Stimulated activated CD4-positive, alpha-beta T cell treated with anti-CD3 and anti-CD28 coated beads, Interleukin-4, amount 100 ng/mL, for 48 hours (primary cell): ENCODE results near the gene RBMS3.
"Not testable (repeated sequence)": the region's sequence is repeated elsewhere in the genome, so short reads cannot be mapped to it uniquely, and the experiment has no call there.

ENCODE experiments used
- DNase-seq, 2 donors: peaks; one replicate each; pipeline ENCODE4 v3.0.0-alpha.2; 2020; ENCODE audit warnings: low read depth in 2 of 2

The RBMS3 gene

GRCh38 chr3:29280404-29281093 is at the start of gene RBMS3:
Gene RBMS3, plus strand, starts transcription at chr3:29281071.
- no peak for DNase-seq

DNA sequence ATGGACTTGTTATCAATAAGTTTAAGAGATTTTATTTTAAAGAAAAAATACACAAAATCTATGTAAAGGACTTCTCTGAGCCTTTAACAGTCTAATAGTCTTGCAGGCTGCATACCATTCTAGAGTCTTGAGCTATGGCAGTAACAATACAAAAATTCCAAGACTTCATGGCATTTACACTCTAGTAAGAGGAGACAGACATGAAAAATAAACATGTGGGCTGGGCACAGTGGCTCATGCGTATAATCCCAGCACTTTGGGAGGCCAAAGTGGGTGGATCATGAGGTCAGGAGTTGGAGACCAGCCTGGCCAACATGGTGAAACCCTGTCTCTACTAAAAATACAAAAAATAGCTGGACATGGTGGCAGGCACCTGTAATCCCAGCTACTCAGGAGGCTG is 47.7 kb upstream of the RBMS3 start:
- not testable (repeated sequence) for DNase-seq

DNA sequence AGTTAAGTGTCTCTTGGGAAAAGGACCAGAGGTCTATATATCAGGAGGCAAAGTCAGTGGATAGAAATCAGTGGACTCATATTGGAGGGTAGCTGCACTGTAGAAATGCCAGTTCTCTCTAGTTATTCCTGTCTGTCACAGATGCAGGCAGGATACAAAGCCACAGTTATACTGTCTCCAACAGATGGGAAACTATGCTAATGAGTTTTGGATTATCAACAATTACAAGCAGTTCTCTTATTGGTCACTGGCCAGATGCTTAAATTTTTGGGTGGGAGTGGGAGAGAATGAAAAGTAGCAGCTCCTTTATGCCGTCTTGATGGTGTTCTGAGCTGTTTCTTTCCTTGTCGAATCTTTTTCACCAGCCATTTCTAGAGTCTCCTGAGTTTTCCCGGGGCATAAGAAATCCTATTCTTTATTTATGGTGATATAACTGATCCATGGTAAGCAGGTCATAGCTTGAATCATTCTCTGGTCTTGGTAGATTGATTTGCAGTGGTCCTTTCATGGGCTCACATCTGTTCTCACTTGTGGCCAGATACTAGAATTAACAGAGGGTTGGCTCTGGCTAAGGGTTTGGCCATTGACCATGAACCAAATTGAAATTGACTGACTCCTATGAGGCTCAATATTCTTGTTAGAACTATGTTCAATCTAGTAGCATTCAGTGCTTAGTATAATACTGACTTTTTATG is 44.6 kb upstream of the RBMS3 start:
- DNase-seq: no peak

- no peak for DNase-seq
Measured at GRCh38 chr3:29239376-29239775, 41.5 kb upstream of the RBMS3 start.

GRCh38 chr3:29240248-29240647 is 40.6 kb upstream of the RBMS3 start:
- DNase-seq: no peak

DNA sequence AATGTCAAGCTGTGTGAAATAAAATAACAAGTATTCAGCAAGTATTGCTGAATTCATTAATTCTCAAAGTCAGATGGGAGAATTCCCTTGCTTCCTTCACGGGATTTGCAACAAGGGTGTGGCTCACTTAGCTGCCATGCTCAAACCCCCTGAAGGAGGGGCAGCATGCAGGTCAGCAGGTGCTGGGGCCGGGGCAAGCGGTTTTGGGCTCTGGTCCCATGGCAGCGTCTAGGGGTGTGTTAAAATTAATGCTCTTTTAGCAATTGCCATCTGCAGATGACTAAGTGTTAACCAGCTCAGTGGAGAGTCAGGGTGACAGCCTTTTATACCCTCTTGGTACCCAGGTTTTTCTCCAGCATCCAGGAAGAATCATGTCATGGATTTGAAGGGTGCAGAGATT is 40.0 kb upstream of the RBMS3 start:
- no peak for DNase-seq

DNA sequence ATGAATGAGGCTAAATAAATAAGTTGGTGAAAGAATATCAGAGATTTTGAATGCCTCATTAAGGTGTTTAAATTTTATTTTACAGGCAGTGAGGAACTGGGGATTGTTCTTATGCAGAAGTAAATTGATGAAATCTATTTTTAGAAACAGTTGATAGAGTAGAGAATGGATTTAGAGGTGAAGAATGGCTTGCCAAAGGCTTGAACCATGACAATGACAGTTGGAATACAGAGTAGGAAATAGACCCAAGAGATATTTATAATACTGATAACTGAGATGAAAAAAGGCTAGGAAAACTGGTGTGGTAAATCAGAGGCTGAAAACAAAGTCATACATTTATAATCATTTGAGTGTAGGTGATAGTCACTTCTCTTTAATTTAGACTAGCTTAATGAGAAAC is 39.0 kb upstream of the RBMS3 start:
- DNase-seq: no peak

DNA sequence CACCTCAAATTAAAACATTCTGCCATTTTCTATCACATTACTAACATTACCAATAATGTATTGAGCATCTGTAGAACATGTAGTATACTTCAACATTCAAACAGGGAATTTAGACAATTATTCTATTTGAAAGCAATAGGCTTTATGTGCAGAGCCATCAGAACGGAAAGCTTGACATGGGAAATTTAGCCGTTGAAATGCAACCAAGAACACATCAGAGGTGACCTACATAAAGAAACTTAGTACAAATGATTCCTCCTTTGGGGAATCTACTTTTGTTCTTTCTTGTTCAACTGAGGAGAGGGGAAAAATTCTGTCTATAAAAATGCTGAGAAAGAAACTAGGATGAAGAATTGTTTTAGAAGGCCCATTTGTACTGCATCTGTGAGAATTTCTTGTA is 38.6 kb upstream of the RBMS3 start:
- DNase-seq: no peak

- no peak for DNase-seq
Measured at GRCh38 chr3:29245441-29245840, 35.4 kb upstream of the RBMS3 start.

DNA sequence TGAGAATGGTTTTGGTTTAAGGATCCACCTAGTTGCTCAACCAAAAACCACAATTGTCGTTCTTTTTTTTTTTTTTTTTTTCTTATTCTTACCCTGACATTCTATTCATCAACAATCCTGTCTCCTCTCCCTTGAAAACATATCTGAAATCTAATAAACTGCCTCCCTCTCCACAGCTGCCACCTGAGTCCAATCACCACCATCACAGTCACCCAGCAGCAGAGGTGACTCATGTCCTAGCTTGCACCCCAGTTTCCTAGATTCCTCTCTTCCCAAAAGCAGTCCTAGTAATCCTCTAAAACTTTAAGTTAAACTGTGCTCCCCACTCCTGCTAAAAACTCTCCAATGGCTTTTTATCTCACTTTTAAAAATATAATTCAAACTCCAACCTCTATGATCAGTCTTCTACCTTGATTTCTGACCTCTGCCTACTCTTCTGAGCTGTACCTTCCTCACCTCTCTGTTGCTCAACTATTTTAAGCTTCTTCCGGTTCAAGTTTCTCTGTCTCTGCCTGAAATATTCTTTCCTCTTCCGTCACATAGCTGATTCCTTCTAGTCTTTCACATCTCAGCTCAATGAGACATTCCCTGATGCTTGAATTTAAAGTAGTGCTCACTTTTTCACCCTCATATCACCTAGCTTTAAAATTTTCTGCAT is 33.7 kb upstream of the RBMS3 start:
- DNase-seq: no peak

DNA sequence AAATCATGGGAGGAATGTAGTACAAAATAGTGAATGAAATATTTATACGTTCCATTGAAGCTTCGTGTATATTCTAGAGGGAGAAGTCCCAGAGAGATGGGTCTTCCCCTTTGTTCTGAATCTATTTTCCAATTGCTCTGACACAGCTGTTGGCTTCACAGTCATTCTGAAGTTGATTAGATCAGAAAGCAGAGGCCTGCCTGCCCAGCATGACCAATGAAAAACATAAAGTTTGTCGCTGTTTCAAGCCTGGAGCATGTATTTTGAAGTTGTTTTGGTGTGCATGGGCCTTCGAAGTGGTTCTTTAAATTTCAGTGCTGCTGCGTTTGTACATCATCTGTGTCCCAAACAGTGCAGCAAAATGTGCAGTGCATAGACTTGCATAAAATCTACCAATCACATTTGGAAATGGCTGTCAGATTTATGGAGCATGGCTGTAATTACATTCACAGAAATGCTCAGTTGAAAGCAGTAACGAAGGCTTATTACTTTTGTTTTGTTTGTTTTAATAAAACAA is 31.0 kb upstream of the RBMS3 start:
- no peak for DNase-seq

GRCh38 chr3:29255854-29256696 is 24.8 kb upstream of the RBMS3 start:
- DNase-seq: no peak

- no peak for DNase-seq
Measured at GRCh38 chr3:29258161-29258560, 22.7 kb upstream of the RBMS3 start.

DNA sequence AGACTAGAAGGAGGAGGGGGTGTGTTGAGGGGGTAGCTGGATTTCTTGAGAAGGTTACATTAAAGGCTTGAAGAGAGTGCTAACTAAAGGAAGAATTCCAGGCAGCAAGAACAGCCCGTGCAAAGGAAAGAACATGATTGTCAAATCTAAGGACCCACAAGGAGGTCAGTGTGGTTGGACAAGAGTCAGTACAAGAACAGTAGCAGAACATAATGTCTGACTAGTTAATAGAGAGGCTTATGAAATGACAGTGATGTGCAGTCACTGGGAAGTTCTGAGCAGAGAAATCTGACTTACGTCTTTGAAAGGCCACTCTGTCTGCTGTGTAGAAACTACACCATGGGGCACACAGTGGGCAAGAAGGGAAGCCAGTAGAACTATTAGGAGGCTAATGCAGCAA is 19.8 kb upstream of the RBMS3 start:
- no peak for DNase-seq

DNA sequence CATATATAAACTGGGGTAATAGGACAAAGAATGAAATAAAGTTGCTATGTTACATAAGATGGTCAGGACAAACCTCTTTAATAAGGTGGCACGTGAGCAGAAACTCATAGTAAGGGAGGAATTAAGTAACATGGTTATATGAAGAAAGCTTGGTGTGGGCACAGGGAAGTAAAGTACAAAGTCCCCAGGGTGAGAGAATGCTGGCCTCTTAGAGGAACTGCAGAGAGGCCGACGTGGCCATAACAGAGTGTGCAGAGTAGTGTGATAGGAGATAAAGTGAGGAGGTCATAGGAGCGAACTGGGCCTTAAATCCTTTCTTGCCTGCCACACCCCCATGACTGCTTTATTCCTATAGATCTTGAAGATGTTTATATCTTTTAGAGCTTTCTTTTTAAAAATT is 17.4 kb upstream of the RBMS3 start:
- no peak for DNase-seq

GRCh38 chr3:29265509-29266072 is 15.3 kb upstream of the RBMS3 start:
- no peak for DNase-seq

DNA sequence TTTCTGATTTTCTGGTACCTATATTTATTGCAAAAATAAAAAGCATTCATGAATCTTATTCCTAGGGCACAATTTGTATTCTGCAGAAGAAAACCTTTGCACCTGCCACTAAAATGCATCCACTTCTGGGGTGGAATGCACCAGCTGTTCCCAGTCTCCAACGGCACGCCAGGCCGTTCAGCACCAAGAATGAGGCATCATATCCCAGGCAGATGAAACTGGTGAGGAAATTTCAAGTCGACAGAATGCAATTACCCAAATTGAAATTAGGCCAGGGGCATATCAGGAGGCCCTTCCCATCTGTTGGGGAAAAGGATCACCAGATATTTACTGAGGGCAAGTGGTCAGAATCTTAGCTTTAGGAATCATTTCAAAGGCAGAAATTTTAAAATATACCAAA is 13.6 kb upstream of the RBMS3 start:
- DNase-seq: no peak

GRCh38 chr3:29268651-29269050 is 12.2 kb upstream of the RBMS3 start:
- no peak for DNase-seq

DNA sequence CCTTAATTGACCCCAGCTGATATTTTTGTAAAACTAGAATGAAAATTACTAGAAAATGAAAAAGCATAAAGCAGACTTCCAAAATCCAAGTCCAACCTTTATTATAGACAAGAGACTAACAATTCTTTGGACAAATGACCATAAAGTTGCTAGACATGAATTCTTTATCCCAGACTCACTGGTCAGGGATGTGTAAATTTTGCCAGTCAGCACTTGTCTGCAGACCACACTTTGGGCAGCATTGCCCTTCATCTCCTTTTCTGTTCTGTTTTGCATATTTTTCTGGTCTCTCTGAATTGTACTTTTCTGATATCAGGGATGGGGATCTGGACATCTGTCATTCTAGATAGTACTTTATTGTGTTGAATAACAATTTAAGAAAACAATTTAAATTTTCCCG is 10.1 kb upstream of the RBMS3 start:
- no peak for DNase-seq

DNA sequence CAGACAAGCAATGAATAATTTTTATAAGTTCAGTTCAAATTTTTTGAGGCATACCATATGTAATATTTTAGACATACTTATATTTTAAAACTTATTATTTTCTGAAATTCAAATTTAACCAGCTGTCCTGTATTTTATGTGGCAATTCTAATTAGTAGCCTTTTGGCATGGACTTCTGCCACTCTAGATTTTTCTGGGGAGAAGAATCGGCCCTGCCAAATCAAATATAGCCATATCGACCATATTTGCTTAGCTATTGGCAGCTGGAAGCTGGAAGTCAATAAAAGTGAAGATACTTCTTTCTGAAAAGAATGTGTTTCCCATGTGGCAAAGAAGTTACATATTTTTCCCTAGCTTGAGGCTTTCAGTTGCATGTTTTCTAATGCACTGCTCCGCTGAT is 9.4 kb upstream of the RBMS3 start:
- DNase-seq: no peak

- no peak for DNase-seq
Measured at GRCh38 chr3:29274667-29275066, 6.2 kb upstream of the RBMS3 start.

GRCh38 chr3:29275309-29275708 is 5.6 kb upstream of the RBMS3 start:
- DNase-seq: no peak
